Measurements from ENCODE around the gene HDAC6. TPM values are rescaled to one million over a fixed set of nuclear protein-coding genes. Genes with fewer than 3 reads are reported as not detected.

Gene HDAC6
- total RNA-seq, 4 donors from 2014 or later: 55.3 to 90.2 (median 67.9) TPM

DNA sequence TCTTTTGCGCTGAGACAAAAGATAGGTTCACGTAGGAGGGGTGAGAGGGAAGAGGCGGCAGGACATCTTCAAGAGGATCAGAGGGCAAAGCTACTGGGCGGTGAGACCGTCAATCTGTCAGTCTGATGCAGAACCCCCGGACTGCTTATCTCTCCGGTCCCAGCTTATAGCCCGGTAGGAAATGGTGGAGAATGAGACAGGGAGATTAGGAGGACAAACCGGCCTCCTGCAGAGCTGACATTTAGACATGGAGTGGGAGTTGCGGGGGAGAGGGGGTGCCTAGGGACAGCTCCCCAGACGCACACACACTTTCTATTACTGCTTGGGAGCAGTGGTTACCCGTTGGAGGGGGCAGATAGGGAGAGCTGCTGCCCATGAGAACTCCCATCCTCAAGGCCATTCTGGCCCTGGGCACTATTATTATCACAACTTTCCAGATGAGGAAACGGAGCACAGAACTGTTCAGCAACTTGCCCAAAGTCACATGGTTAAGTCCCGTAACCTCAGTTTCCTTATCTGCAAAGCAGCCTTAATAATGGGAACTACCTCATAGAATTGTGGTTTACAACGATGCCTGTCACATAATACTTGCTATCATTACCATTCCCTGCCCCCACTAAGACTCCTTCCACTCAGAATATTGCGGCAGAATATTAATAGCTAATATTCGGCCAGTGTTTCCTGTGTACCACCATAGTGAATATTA, 1.1 kb upstream of the HDAC6 start:
- WGBS, 2 donors: 26 to 60% methylated on average over 13 to 17 of the region's 17 CpGs
- TF ChIP-seq, protein P1, sequence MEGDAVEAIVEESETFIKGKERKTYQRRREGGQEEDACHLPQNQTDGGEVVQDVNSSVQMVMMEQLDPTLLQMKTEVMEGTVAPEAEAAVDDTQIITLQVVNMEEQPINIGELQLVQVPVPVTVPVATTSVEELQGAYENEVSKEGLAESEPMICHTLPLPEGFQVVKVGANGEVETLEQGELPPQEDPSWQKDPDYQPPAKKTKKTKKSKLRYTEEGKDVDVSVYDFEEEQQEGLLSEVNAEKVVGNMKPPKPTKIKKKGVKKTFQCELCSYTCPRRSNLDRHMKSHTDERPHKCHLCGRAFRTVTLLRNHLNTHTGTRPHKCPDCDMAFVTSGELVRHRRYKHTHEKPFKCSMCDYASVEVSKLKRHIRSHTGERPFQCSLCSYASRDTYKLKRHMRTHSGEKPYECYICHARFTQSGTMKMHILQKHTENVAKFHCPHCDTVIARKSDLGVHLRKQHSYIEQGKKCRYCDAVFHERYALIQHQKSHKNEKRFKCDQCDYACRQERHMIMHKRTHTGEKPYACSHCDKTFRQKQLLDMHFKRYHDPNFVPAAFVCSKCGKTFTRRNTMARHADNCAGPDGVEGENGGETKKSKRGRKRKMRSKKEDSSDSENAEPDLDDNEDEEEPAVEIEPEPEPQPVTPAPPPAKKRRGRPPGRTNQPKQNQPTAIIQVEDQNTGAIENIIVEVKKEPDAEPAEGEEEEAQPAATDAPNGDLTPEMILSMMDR (IDR thresholded peaks at IDR 0.05): no peak
- TF ChIP-seq POLR2A (IDR thresholded peaks at IDR 0.05): no peak
- intact Hi-C loops (cut with DNase I; ENCODE audit: low total_unique reads): no loop called here
- DNase-seq (ENCODE audit: low spot score in 2 of 2): peak in 1 of 2 donors; percentile 69
- peak overlapping the region; percentile 17 for H3K4me3 ChIP-seq (ENCODE audit: low read depth, poor library complexity, severe bottlenecking)

DNA sequence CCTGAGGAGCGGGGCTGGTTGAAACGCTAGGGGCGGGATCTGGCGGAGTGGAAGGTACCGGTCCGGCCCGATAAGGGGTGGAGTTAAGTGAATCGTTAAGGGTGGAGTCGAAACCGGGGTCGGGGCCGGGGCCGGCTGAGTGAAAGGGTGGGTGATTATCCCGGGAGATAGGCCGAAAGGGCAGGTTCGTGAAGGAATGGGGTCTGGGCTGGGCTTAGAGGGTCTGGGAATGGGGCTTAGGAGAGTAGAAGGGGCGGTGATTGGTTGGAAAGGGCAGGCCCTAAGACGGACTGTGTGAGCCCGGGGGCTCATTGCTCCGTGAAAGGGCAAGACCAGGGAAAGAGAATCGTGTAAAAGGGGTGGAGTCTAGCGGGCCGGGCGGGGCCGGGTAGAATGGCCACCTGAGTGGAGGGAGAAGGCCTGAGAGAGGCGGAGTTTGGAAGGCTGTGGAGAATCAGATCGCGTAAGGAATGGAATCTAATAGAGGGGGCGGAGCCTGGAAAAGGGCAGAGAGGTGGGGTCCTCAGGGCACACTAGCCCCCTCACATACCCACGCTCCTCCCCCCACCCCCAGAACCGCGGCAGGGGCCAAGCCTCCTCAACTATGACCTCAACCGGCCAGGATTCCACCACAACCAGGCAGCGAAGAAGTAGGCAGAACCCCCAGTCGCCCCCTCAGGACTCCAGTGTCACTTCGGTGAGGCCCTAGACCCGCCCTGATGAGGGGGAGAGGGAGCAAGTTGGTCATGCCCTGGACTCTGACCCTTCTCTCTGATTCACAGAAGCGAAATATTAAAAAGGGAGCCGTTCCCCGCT, 430 bp downstream of the HDAC6 start:
- DNase-seq (ENCODE audit: low spot score in 2 of 2): peak; percentile 84 to 96
- TF ChIP-seq, protein P1 (IDR thresholded peaks at IDR 0.05): no peak
- no peak for TF ChIP-seq POLR2A (IDR thresholded peaks at IDR 0.05)
- peak overlapping the region; percentile 40 for H3K4me3 ChIP-seq (ENCODE audit: low read depth, poor library complexity, severe bottlenecking)
- WGBS, 2 donors: 4 to 43% methylated on average over 33 to 40 of the region's 40 CpGs
- intact Hi-C loops (cut with DNase I; ENCODE audit: low total_unique reads): no loop called here

DNA sequence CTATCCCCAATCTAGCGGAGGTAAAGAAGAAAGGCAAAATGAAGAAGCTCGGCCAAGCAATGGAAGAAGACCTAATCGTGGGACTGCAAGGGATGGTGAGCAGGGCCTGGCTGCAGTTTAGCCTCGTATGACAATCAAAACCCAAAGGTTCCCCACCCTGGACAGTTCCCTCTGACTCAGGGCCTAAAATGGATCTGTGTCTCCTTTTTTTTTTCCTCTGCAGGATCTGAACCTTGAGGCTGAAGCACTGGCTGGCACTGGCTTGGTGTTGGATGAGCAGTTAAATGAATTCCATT, 986 bp downstream of the HDAC6 start:
- intact Hi-C loops (cut with DNase I; ENCODE audit: low total_unique reads): no loop called here
- H3K4me3 ChIP-seq (ENCODE audit: low read depth, poor library complexity, severe bottlenecking): no peak overlapping the region
- TF ChIP-seq, protein P1 (IDR thresholded peaks at IDR 0.05): no peak
- no peak for TF ChIP-seq POLR2A (IDR thresholded peaks at IDR 0.05)
- no peak for DNase-seq (ENCODE audit: low spot score in 2 of 2)
- WGBS, 2 donors: 41 to 45% methylated on average over 4 of the region's 4 CpGs

DNA sequence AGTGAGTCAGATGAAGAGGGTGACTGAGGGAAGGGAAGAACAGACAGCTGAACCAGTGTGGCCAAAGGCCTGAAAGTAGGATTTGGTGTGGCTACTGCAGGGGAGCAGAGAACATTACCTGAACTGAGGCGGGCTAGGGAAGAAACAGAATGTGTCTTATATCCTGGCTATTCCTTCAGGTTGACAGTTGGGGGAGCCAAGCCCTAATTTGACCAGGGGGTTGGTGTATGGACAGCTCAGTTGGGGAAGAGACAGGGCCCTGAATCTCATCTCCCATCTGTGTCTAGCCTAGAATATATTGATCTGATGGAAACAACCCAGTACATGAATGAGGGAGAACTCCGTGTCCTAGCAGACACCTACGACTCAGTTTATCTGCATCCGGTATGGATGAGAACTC, 4.2 kb downstream of the HDAC6 start:
- DNase-seq (ENCODE audit: low spot score in 2 of 2): no peak
- no peak overlapping the region for H3K4me3 ChIP-seq (ENCODE audit: low read depth, poor library complexity, severe bottlenecking)
- TF ChIP-seq POLR2A (IDR thresholded peaks at IDR 0.05): no peak
- TF ChIP-seq, protein P1 (IDR thresholded peaks at IDR 0.05): no peak
- 86% methylated on average over 1 to 4 of the region's 4 CpGs for WGBS, 2 donors
- intact Hi-C loops (cut with DNase I; ENCODE audit: low total_unique reads): no loop called here

DNA sequence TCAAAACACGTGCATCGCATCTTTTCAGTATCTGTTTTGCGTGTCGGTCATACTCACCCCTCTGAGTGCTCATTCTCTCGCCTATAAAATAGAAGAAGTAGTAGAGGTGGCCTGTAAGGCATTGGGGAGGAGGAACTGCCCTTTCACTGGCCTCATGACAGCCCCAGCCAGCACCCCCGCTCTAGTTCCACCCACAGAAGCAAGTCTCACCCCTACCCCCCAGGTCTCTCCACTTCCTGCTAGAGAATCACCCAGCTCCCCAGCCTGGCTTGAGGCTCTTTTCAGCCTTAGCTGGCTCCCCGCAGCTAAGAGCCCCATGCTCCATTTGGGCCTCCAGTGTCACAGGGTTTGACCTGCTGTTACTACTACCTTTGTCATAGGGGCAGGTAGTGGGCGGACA, 11.8 kb downstream of the HDAC6 start:
- 90 to 92% methylated on average over 7 to 8 of the region's 8 CpGs for WGBS, 2 donors
- intact Hi-C loops (cut with DNase I; ENCODE audit: low total_unique reads): no loop called here
- H3K4me3 ChIP-seq (ENCODE audit: low read depth, poor library complexity, severe bottlenecking): no peak overlapping the region
- TF ChIP-seq, protein P1 (IDR thresholded peaks at IDR 0.05): no peak
- TF ChIP-seq POLR2A (IDR thresholded peaks at IDR 0.05): no peak
- no peak for DNase-seq (ENCODE audit: low spot score in 2 of 2)

Data from lower leg skin (tissue), 4 donors.